ENCODE data around the gene TNIP3. TPM values are rescaled to one million over a fixed set of nuclear protein-coding genes. Genes with fewer than 3 reads are reported as not detected.

Gene TNIP3
- total RNA-seq, 1 experiment from 2014 or later, result 0.43 TPM

DNA sequence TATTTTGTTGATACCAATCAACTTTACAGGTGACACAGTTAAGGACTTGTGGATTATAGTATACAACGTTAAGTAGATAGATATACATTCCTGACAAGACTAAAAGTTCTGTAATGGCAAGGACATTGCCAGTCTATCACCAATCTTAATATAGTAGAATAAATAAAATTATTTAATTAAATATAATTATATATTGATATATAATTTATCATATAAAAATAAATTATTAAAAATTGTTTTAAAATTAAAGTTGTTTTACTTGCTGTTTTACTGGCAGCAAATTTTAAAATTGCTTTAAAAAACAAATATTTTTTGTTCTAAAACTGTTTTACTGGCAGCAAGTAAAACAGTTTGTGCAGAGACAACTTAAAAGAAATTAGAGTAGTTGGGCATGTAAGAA, 18.7 kb downstream of the TNIP3 start:
- Histone ChIP-seq H3K4me1 (no peaks in the 10 kb centered on the region), H3K4me3 (ENCODE audit: low read depth, low read length) (no peak overlapping the region), H3K9me3 (no peaks in the 10 kb centered on the region), H3K36me3 (ENCODE audit: control insufficient read depth, insufficient read depth, low read length) (no peaks in the 10 kb centered on the region), H3K27me3 (replicated peaks; ENCODE audit: control insufficient read depth, insufficient read depth, low read length) (no peaks in the 10 kb centered on the region)
- Mint-ChIP-seq H3K4me1 (ENCODE audit: low read depth, unreplicated experiment) (no peaks in the 10 kb centered on the region), H3K27ac (ENCODE audit: unreplicated experiment) (no peak overlapping the region), H3K36me3 (ENCODE audit: insufficient read depth, unreplicated experiment) (no peaks in the 10 kb centered on the region), H3K27me3 (ENCODE audit: insufficient read depth, unreplicated experiment) (peaks cover 5% of the 10 kb centered on the region), H3K4me3 (ENCODE audit: unreplicated experiment) (no peak overlapping the region), H3K9me3 (ENCODE audit: unreplicated experiment) (no peaks in the 10 kb centered on the region)
- intact Hi-C loops (cut with micrococcal nuclease; ENCODE audit: unreplicated experiment), result no loop called here
- TF ChIP-seq, protein P1, sequence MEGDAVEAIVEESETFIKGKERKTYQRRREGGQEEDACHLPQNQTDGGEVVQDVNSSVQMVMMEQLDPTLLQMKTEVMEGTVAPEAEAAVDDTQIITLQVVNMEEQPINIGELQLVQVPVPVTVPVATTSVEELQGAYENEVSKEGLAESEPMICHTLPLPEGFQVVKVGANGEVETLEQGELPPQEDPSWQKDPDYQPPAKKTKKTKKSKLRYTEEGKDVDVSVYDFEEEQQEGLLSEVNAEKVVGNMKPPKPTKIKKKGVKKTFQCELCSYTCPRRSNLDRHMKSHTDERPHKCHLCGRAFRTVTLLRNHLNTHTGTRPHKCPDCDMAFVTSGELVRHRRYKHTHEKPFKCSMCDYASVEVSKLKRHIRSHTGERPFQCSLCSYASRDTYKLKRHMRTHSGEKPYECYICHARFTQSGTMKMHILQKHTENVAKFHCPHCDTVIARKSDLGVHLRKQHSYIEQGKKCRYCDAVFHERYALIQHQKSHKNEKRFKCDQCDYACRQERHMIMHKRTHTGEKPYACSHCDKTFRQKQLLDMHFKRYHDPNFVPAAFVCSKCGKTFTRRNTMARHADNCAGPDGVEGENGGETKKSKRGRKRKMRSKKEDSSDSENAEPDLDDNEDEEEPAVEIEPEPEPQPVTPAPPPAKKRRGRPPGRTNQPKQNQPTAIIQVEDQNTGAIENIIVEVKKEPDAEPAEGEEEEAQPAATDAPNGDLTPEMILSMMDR (IDR thresholded peaks at IDR 0.05; ENCODE audit: insufficient read depth in 1 of 2, low read depth in 1 of 2, low read length in 1 of 2, severe bottlenecking in 1 of 2, unreplicated experiment in 1 of 2), result no peak
- POLR2A ChIA-PET, result no interaction called here
- no peak for DNase-seq
- CTCF ChIA-PET, result no interaction called here
- no TSS peak for BruUV-seq (replicated peaks)

DNA sequence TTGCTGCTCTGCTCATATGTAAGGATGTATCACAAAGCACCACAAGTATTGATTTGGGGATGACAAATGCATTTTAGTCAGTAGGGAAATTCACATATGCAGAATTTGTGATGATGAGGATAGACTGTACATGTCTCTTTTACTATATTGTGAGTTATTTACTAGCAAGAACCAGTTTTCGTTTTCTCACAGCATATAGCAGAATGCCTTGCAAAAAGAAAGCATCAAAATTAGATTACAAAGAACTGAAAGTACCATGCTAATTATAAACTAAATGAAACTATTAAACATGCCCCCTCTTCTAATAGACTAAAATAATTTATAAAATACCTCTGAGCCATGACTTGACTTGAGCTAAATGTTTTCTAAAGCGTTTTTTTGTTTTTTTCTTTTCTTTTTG, 20.1 kb downstream of the TNIP3 start:
- BruUV-seq (replicated peaks), result no TSS peak
- no peak overlapping the region for H3K4me3 ChIP-seq (ENCODE audit: low read depth, low read length)
- H3K27me3 ChIP-seq (replicated peaks; ENCODE audit: control insufficient read depth, insufficient read depth, low read length), result no peaks in the 10 kb centered on the region
- no peaks in the 10 kb centered on the region for H3K9me3 ChIP-seq
- intact Hi-C loops (cut with micrococcal nuclease; ENCODE audit: unreplicated experiment), result no loop called here
- Mint-ChIP-seq H3K4me1 (ENCODE audit: low read depth, unreplicated experiment) (no peaks in the 10 kb centered on the region), H3K27me3 (ENCODE audit: insufficient read depth, unreplicated experiment) (peaks cover 5% of the 10 kb centered on the region), H3K4me3 (ENCODE audit: unreplicated experiment) (no peak overlapping the region), H3K36me3 (ENCODE audit: insufficient read depth, unreplicated experiment) (no peaks in the 10 kb centered on the region), H3K9me3 (ENCODE audit: unreplicated experiment) (no peaks in the 10 kb centered on the region), H3K27ac (ENCODE audit: unreplicated experiment) (no peak overlapping the region)
- POLR2A ChIA-PET, result no interaction called here
- no peak for DNase-seq
- CTCF ChIA-PET, result no interaction called here
- H3K36me3 ChIP-seq (ENCODE audit: control insufficient read depth, insufficient read depth, low read length), result no peaks in the 10 kb centered on the region
- TF ChIP-seq, protein P1 (IDR thresholded peaks at IDR 0.05; ENCODE audit: insufficient read depth in 1 of 2, low read depth in 1 of 2, low read length in 1 of 2, severe bottlenecking in 1 of 2, unreplicated experiment in 1 of 2), result no peak
- no peaks in the 10 kb centered on the region for H3K4me1 ChIP-seq

DNA sequence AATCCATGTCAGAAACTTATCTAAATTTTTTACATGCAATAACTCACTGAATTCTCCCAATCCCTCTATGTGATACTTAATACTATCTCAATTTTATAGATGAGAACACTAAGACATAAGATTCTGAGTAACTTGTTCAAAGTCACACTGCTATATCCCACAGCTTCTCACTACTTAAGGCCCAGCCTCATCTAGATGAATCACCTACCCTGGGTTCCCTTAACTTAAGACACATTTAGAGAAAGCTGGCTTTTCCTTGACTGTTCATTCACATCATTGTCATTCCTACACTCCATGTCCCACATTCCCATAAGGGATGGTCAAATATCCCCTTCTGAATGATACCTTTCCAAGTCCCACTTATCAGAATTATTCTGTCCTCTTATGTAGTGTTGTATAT, 21.0 kb downstream of the TNIP3 start:
- H3K4me1 Mint-ChIP-seq (ENCODE audit: low read depth, unreplicated experiment), result no peaks in the 10 kb centered on the region
- CTCF ChIA-PET, result no interaction called here
- Histone ChIP-seq H3K4me1 (no peaks in the 10 kb centered on the region), H3K9me3 (no peaks in the 10 kb centered on the region), H3K36me3 (ENCODE audit: control insufficient read depth, insufficient read depth, low read length) (no peaks in the 10 kb centered on the region), H3K4me3 (ENCODE audit: low read depth, low read length) (no peak overlapping the region), H3K27me3 (replicated peaks; ENCODE audit: control insufficient read depth, insufficient read depth, low read length) (no peaks in the 10 kb centered on the region)
- intact Hi-C loops (cut with micrococcal nuclease; ENCODE audit: unreplicated experiment), result no loop called here
- H3K36me3 Mint-ChIP-seq (ENCODE audit: insufficient read depth, unreplicated experiment), result no peaks in the 10 kb centered on the region
- H3K9me3 Mint-ChIP-seq (ENCODE audit: unreplicated experiment), result no peaks in the 10 kb centered on the region
- no peak for DNase-seq
- H3K27me3 Mint-ChIP-seq (ENCODE audit: insufficient read depth, unreplicated experiment), result peaks cover 2% of the 10 kb centered on the region
- no peak overlapping the region for H3K27ac Mint-ChIP-seq (ENCODE audit: unreplicated experiment)
- TF ChIP-seq, protein P1 (IDR thresholded peaks at IDR 0.05; ENCODE audit: insufficient read depth in 1 of 2, low read depth in 1 of 2, low read length in 1 of 2, severe bottlenecking in 1 of 2, unreplicated experiment in 1 of 2), result no peak
- H3K4me3 Mint-ChIP-seq (ENCODE audit: unreplicated experiment), result no peak overlapping the region
- POLR2A ChIA-PET, result no interaction called here
- no TSS peak for BruUV-seq (replicated peaks)

All from Caco-2 (cell line).